ENCODE data around the gene SLC39A5.
"Not testable (repeated sequence)": the region's sequence is repeated elsewhere in the genome, so short reads cannot be mapped to it uniquely, and the experiment has no call there.

Gene SLC39A5

GRCh38 chr12:56244494-56244893, 14.6 kb downstream of the SLC39A5 start:
- DNase-seq (ENCODE audit: low spot score), result no peak

- DNase-seq (ENCODE audit: low spot score), result no peak
These were observed 18.1 kb downstream of the SLC39A5 start for GRCh38 chr12:56247923-56248322.

GRCh38 chr12:56248711-56249110, 18.9 kb downstream of the SLC39A5 start:
- no peak for DNase-seq (ENCODE audit: low spot score)

DNA sequence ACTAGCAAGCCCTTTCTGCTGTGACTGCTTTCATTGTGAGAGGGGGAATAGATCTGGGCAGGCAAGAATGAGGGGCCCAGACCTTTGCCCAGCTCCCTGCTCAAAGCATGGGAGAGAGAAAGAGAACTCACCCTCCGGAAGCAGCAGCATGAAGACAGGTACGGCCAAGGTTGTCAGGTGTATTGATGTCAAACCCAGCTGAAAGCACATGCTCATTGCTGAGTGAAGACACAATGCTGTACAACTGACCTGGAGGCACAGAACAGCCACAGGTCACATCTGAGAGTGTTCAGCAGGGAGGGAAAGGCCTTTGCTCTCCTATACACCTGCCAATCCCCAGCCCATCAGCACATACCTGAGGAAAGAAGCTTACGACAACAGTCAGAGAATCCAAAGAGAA, 22.8 kb downstream of the SLC39A5 start:
- DNase-seq (ENCODE audit: low spot score), result no peak

DNA sequence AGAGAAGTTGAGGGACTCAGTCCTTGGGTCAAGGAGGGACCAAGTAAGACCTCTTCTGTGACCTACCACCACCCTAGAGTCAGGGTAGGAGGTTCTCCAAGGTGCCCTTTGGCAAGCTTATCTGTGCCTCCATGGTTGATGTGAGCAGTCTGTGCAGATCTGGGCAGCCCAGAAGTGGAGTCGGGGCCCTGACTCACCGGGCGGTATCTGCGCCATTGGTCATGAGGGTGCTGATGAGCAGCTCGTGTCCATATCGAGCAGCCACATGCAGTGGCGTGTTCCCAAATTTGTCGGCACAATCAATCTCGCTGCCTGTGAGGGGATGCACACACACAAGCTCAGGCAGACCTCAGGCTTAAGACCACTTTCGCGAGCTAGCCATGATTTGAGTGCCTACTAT, 23.2 kb downstream of the SLC39A5 start:
- DNase-seq (ENCODE audit: low spot score), result no peak

- no peak for DNase-seq (ENCODE audit: low spot score)
These were observed 25.8 kb downstream of the SLC39A5 start for GRCh38 chr12:56255671-56256070.

DNA sequence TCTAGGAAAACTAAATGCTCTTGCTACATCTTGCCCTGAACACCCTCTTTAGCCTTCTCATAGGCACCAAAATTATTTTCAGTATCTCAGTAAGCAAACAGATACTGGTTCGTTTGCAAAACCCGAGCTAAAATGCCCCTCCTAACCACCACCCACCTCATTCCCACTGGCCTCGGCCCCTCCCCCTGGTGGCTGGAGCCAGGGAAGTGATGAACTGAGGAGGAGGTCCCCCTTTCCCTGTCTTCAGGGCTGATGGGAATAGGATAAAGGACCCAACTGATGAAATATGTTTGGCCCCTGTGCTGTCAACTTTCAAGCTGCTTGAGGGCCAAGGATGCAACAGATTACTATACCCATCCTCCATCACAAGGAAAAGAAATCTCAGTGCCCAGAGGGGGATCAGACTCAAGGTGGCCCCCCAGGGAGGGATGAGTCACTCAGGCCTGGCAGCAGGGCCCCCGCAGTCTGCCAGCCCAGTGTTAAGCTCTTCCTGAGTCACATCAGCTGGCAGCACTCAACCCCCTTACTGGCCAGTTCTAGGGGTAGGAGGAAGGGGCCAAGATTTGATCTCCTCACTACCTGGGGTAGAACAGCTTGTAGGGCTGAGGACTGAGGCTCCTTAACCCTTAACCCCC, 26.6 kb downstream of the SLC39A5 start:
- peak; percentile 72 for DNase-seq (ENCODE audit: low spot score)

GRCh38 chr12:56257071-56257470, 27.2 kb downstream of the SLC39A5 start:
- no peak for DNase-seq (ENCODE audit: low spot score)

DNA sequence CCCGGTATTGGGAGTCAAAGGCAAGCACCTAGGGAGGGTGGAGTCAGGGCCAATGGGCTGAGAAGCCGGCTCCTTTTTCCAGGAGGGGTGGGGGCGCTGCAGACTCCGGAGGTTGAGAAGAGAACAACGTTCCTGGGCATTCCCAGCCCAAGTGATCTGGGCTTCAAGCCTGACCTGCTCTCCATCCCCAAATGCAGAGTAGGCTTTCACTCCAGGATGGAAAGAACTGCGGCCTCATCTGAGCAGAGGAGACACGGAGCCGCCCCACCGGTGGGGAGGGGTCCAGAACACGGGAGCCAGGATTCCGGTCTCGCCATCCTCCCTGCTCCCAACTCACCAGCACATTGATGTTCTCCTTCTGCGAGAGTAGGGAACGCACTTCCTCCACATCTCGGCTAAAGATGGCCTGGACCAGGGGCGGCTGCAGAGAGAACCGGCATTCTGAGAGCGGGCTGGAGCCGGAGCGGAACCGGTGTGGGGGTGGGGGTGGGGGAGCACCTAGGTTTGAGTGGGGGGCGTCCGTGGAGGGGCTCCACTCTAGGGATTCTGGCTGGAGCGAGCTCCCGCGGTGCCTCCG, 27.7 kb downstream of the SLC39A5 start:
- DNase-seq (ENCODE audit: low spot score), result peak; percentile 43

DNA sequence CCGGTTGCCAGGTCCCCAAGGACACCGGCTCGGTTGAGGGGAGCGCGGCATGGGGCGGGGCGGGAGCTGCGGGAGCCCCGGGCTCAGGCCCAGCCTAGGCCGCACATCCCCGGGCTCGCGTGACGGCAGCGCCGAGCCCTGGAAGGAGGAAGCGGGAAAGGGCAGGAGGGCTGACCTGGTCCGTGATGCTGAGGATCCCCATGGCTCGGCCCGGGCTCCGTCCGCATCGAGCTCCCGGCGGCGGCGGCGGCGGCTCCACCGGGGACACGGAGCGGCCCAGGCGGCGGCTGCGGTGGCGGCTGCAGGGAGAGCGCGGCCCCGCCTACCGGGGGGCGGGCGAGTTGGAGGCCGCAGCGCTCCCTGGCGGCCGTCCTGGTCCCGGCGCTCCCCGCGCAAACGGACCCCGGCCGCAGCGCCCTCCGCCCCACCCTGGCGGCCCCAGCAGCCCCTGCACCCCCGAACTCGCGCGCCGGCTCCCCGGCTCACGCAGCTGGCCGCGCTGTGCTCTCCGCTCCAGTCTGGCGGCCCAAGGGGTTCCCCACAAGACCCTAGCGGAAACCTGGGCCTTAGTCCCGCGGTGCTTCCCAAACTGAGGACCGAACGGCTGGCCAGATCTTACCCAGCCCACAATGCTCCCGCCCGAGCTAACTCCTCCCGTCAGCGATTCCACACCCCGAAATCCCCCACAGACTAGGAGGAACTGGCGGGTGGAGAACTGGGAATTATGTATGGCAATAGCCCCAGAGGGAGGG, 28.4 kb downstream of the SLC39A5 start, which contains the start of gene ANKRD52:
Gene ANKRD52, minus strand, starts transcription at position 317 of the 752 bp plus-strand sequence. Its CDS starts 115 bp downstream, at position 202.
- peak; percentile 76 for DNase-seq (ENCODE audit: low spot score)

- DNase-seq (ENCODE audit: low spot score), result no peak
These were observed 29.0 kb downstream of the SLC39A5 start for GRCh38 chr12:56258820-56259183.

DNA sequence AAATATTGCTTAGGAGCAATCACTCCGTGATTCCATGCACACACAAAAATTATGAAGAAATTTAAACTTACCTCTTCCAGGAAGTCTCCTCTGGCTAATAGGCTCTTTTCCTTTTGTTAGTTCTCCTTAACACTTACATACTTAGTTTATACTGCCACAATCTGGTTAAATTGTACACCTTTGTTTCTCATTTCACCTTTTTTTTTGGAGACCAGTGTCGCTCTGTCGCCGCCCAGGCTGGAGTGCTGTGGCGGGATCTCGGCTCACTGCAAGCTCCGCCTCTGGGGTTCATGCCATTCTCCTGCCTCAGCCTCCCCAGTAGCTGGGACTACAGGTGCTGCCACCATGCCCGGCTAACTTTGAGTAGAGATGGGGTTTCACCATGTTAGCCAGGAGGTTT, 30.5 kb downstream of the SLC39A5 start:
- DNase-seq (ENCODE audit: low spot score), result no peak

DNA sequence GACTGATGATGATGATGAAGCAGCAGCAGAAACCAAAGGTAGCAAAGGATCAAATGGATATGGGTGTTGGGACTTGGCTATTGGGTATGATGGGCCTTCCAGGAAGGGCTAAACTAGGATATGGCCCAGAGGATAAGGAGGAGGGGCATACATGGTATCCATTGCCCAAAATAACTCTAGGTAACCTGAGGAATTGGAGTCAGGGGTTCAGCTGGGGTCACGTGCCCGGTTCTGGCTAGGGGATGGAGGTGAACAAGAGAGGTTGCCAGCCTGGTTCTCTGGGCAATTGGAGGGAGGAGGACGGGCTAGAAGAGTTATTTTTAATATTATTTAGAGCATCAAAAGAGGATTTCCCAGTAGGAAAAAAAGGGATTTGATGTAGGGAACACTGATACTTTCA, 31.1 kb downstream of the SLC39A5 start:
- DNase-seq (ENCODE audit: low spot score), result no peak

DNA sequence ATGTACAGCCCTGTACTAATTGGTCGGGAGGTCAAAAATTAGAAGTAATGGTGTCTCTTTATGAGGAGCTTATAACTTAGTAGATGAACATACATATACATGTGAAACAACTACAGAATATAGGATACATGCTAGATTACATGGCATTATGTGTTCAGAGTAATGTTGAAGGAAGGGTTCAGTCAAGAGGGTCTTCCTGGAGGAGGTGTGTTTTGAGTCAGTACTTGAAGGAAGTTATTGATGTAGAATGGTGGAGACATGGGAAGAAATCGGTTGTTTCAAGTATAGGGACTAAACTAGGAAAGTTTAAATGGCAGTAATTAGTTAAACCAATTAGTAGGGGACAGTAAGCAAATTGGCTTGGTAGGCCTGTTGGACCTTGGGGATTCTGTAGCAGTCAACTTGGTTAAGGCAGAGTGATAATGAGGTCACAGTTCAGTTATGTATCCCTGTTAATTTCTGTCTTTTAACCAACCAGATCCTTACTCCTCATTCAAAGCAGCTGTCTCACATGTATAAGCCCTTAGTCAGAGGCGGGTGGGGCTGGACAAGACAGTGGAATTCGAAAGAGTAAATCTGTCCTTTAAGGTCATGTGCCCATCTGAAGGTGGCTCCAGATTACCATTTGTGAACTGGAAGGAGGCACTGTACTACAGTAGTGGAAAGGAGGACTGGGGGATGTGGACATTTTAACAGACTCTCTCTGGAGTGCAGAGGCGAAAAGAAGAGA, 31.8 kb downstream of the SLC39A5 start:
- peak; percentile 95 for DNase-seq (ENCODE audit: low spot score)

DNA sequence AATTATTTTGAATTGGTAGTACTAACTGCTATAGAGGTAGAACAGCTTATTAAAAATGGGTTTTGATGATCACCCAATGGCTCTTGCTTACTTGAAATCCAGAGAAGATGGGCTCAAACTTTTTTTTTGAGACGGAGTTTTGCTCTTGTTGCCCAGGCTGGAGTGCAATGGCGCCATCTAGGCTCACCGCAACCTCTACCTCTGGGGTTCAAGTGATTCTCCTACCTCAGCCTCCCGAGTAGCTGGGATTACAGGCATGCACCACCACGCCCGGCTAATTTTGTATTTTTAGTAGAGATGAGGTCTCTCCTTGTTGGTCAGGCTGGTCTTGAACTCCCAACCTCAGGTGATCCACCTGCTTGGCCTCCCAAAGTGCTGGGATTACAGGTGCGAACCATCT, 33.1 kb downstream of the SLC39A5 start:
- not testable (repeated sequence) for DNase-seq (ENCODE audit: low spot score)

DNA sequence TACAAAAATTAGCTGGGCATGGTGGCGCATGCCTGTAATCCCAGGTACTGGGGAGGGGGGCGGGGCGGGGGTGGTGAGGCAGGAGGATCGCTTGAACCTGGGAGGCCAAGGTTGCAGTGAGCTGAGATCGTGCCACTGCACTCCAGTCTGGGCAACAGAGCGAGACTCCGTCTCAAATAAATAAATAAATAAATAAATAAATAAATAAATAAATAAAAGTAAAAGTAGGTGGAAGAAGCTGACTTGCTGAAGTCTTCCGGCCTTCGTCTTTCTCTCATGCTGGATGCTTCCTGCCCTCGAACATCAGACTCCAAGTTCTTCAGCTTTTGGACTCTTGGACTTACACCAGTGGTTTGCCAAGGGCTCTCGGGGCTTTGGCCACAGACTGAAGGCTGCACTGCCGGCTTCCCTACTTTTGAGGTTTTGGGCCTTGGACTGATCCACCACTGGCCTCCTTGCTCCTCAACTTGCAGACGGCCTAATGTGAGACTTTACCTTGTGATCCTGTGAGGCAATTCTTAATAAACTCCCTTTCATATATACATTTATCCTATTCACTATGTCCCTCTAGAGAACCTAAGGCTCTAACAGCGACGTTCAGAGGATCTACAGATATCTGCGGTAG, 36.3 kb downstream of the SLC39A5 start:
- not testable (repeated sequence) for DNase-seq (ENCODE audit: low spot score)

DNA sequence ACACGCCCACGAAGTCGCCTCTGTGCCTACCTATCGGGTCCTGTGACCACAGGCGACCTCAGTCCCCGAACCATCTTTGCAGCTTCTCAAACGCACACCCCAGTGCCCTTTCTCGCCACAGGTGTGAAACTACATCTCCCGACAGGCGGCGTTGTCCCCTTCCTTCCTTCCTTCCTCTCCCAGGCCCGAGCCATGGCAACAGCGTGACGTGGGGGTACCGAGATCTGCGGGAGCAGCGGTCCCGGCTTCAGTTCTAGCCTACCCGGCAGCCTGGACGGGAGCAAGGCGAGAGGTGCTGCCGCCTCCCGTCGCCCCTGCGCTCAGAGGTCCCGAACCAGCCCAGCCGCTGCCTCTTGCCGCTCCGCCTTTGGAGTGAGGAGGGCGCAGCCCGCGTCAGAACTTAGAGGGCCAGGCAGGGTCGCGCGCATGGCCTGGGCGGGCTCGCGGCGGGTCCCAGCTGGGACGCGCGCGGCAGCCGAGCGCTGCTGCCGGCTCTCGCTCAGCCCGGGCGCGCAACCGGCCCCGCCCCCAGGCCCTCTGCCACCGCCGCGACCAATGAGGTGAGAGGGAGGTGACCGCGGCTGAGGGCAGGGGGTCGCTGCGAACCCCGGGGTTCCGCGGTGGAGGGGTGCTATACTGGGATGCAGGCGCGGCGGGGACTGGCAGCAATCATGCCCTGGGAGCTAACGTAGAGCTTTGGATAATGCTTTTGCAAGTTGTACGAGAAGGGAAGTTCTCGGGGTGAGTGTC, 37.0 kb downstream of the SLC39A5 start, which contains the start of gene COQ10A:
Gene COQ10A, plus strand, starts transcription at position 250 of the 750 bp plus-strand sequence. Its CDS starts 177 bp downstream, at position 427.
- peak; percentile 89 for DNase-seq (ENCODE audit: low spot score)

GRCh38 chr12:56267443-56268071, 37.7 kb downstream of the SLC39A5 start:
- no peak for DNase-seq (ENCODE audit: low spot score)

GRCh38 chr12:56271031-56271430, 41.2 kb downstream of the SLC39A5 start:
- DNase-seq (ENCODE audit: low spot score), result peak; percentile 29

DNA sequence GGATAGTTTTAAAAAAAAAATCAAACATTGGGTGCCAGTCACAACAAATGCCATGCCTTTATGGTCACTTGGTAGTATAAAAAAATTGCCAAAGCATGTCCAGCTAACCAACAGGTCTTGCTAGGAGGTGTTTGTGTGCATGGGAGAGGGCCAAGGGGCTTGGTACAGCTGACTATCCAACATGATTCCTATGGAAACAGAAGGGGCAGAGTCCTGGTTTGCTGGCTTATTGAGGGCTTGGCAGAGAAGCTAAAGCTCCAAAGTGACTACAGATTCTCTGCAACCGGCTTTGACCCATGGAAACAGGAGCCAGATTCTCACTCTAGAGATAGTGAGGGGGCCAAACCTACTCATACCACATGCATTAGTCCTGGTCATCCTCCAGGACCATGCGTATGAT, 42.6 kb downstream of the SLC39A5 start:
- DNase-seq (ENCODE audit: low spot score), result not testable (repeated sequence)

- no peak for DNase-seq (ENCODE audit: low spot score)
These were observed 44.4 kb downstream of the SLC39A5 start for GRCh38 chr12:56274299-56274698.

Measured in kidney tubule cell (primary cell).